Trophoblast cell (in vitro differentiated cells and primary cell): ENCODE data around the gene TMEM247.

Source experiments
- DNase-seq, 2 donors: peaks; one replicate each; pipeline ENCODE4 v3.0.0-alpha.2; 2016
- H2AFZ ChIP-seq: 2 replicates; pipeline ENCODE4 v1.6.1; 2013; ENCODE audit warnings: low read length, moderate library complexity, mild to moderate bottlenecking; ENCODE audit not compliant: insufficient read depth, poor library complexity
- H2AK5ac ChIP-seq: 2 replicates; pipeline ENCODE4 v1.6.1; 2013; ENCODE audit warnings: mild to moderate bottlenecking, low read length
- H2BK120ac ChIP-seq: 2 replicates; pipeline ENCODE4 v1.6.1; 2013; ENCODE audit warnings: low read length, mild to moderate bottlenecking, moderate library complexity; ENCODE audit not compliant: insufficient read depth, poor library complexity
- H2BK12ac ChIP-seq: 2 replicates; pipeline ENCODE4 v1.6.1; 2013; ENCODE audit warnings: mild to moderate bottlenecking, low read length, moderate library complexity
- H2BK5ac ChIP-seq: 2 replicates; pipeline ENCODE4 v1.6.1; 2013; ENCODE audit warnings: low read length, low read depth, moderate library complexity, mild to moderate bottlenecking; ENCODE audit not compliant: poor library complexity
- H3K14ac ChIP-seq: 2 replicates; pipeline ENCODE4 v1.6.1; 2013; ENCODE audit warnings: mild to moderate bottlenecking, low read length
- H3K18ac ChIP-seq: 2 replicates; pipeline ENCODE4 v1.6.1; 2013; ENCODE audit warnings: mild to moderate bottlenecking, low read length
- H3K23ac ChIP-seq: 2 replicates; pipeline ENCODE4 v1.6.1; 2013; ENCODE audit warnings: low read length
- H3K27ac ChIP-seq: 2 replicates; pipeline ENCODE4 v1.5.1; 2013; ENCODE audit warnings: low read depth, mild to moderate bottlenecking, inconsistent platforms, low read length, moderate library complexity
- H3K27me3 ChIP-seq: 2 replicates; pipeline ENCODE4 v1.6.1; 2013; ENCODE audit warnings: inconsistent platforms, mild to moderate bottlenecking, low read length, moderate library complexity; ENCODE audit not compliant: insufficient read depth
- H3K36me3 ChIP-seq, 2 experiments: 1 replicate in 1 of 2; 2 replicates in 1 of 2; pipeline ENCODE4 v1.6.1; 2013; ENCODE audit warnings: low read length in 2 of 2, mild to moderate bottlenecking in 2 of 2, moderate library complexity in 1 of 2; ENCODE audit not compliant: insufficient read depth in 2 of 2, control insufficient read depth in 1 of 2
- H3K4ac ChIP-seq: 2 replicates; pipeline ENCODE4 v1.6.1; 2013; ENCODE audit warnings: low read depth, mild to moderate bottlenecking, low read length, moderate library complexity
- H3K4me1 ChIP-seq, 2 experiments: 1 replicate in 1 of 2; 2 replicates in 1 of 2; pipeline ENCODE4 v1.6.1; 2013; ENCODE audit warnings: low read length in 2 of 2, mild to moderate bottlenecking in 2 of 2, moderate library complexity in 1 of 2; ENCODE audit not compliant: insufficient read depth in 2 of 2, control insufficient read depth in 1 of 2
- H3K4me2 ChIP-seq: 2 replicates; pipeline ENCODE4 v1.6.1; 2013; ENCODE audit warnings: inconsistent platforms, mild to moderate bottlenecking, low read length, moderate library complexity
- H3K4me3 ChIP-seq: 2 replicates; pipeline ENCODE4 v1.5.1; 2013; ENCODE audit warnings: mild to moderate bottlenecking, low read depth, low read length, inconsistent platforms
- H3K79me1 ChIP-seq: one replicate; pipeline ENCODE4 v1.6.1; 2013; ENCODE audit warnings: low read length
- H3K79me2 ChIP-seq: 2 replicates; pipeline ENCODE4 v1.6.1; 2013; ENCODE audit warnings: low read length, mild to moderate bottlenecking; ENCODE audit not compliant: control insufficient read depth, insufficient read depth, poor library complexity
- H3K9ac ChIP-seq: 2 replicates; pipeline ENCODE4 v1.6.1; 2013; ENCODE audit warnings: mild to moderate bottlenecking, low read length
- H3K9me3 ChIP-seq: 2 replicates; pipeline ENCODE4 v1.6.1; 2013; ENCODE audit warnings: low read depth, mild to moderate bottlenecking, control low read depth, inconsistent platforms, low read length; ENCODE audit not compliant: insufficient read depth
- H4K12ac ChIP-seq: 2 replicates; pipeline ENCODE4 v1.6.1; 2013; ENCODE audit warnings: low read depth, mild to moderate bottlenecking, low read length, moderate library complexity
- H4K8ac ChIP-seq: 2 replicates; pipeline ENCODE4 v1.6.1; 2013; ENCODE audit warnings: low read depth, mild to moderate bottlenecking, low read length, moderate library complexity
- H4K91ac ChIP-seq: one replicate; pipeline ENCODE4 v1.6.1; 2013; ENCODE audit warnings: low read depth, mild to moderate bottlenecking, low read length, moderate library complexity
- WGBS: extraction: QIAGEN DNeasy Blood & Tissue Kit; methylation state at CpG from one replicate; pipeline ENCODE4 v1.1.7; 2013; ENCODE audit warnings: missing lambda C conversion rate; ENCODE audit not compliant: insufficient read length, insufficient coverage; ENCODE audit errors: extremely low coverage; 5-methylcytosine and 5-hydroxymethylcytosine counted together

Gene TMEM247

GRCh38 chr2:46469700-46470099 lies 9.7 kb upstream of the TMEM247 start:
- Histone ChIP-seq H4K12ac (no peak overlapping the region), H2AFZ (no peak overlapping the region), H4K8ac (no peak overlapping the region), H3K4ac (no peak overlapping the region), H2BK5ac (no peak overlapping the region), H3K9ac (no peak overlapping the region), H3K36me3 (no peaks in the 10 kb centered on the region), H3K4me2 (no peak overlapping the region), H4K91ac (no peak overlapping the region), H3K79me2 (no peaks in the 10 kb centered on the region), H2BK120ac (no peak overlapping the region), H3K4me3 (no peak overlapping the region), H3K18ac (no peak overlapping the region), H3K14ac (no peak overlapping the region), H3K23ac (no peak overlapping the region), H3K4me1 (peaks cover 0 to 4% of the 10 kb centered on the region in 2 experiments), H2BK12ac (no peak overlapping the region), H3K27me3 (no peaks in the 10 kb centered on the region), H3K27ac (no peak overlapping the region), H2AK5ac (no peak overlapping the region), H3K9me3 (no peaks in the 10 kb centered on the region), H3K79me1 (no peaks in the 10 kb centered on the region)
- no peak for DNase-seq
- WGBS, result no CpG with 5 or more reads among the region's 2 CpGs

- Histone ChIP-seq H2BK5ac (no peak overlapping the region), H3K14ac (no peak overlapping the region), H4K12ac (no peak overlapping the region), H4K8ac (no peak overlapping the region), H3K23ac (no peak overlapping the region), H3K27me3 (no peaks in the 10 kb centered on the region), H2AK5ac (no peak overlapping the region), H2AFZ (no peak overlapping the region), H3K4me2 (no peak overlapping the region), H3K79me1 (no peaks in the 10 kb centered on the region), H3K4me3 (no peak overlapping the region), H3K4ac (no peak overlapping the region), H2BK120ac (no peak overlapping the region), H3K9ac (no peak overlapping the region), H3K36me3 (no peaks in the 10 kb centered on the region), H3K9me3 (no peaks in the 10 kb centered on the region), H4K91ac (no peak overlapping the region), H3K79me2 (no peaks in the 10 kb centered on the region), H3K4me1 (peaks cover 0 to 4% of the 10 kb centered on the region in 2 experiments), H3K27ac (no peak overlapping the region), H3K18ac (no peak overlapping the region), H2BK12ac (no peak overlapping the region)
- DNase-seq, result peak; percentile 16 to 39
- WGBS, result no CpG with 5 or more reads among the region's 7 CpGs
Observed at GRCh38 chr2:46470114-46470628, 9.2 kb upstream of the TMEM247 start.

- no peaks in the 10 kb centered on the region for H3K9me3 ChIP-seq
- H2AK5ac ChIP-seq, result no peak overlapping the region
- H3K4me2 ChIP-seq, result no peak overlapping the region
- H3K36me3 ChIP-seq, result no peaks in the 10 kb centered on the region
- H3K4me3 ChIP-seq, result no peak overlapping the region
- H3K9ac ChIP-seq, result no peak overlapping the region
- no peak overlapping the region for H2BK120ac ChIP-seq
- no peaks in the 10 kb centered on the region for H3K27me3 ChIP-seq
- no peak overlapping the region for H4K91ac ChIP-seq
- H3K79me2 ChIP-seq, result no peaks in the 10 kb centered on the region
- no peaks in the 10 kb centered on the region for H3K79me1 ChIP-seq
- no peak overlapping the region for H3K14ac ChIP-seq
- H3K18ac ChIP-seq, result no peak overlapping the region
- no peak overlapping the region for H2AFZ ChIP-seq
- no peak overlapping the region for H4K8ac ChIP-seq
- H3K23ac ChIP-seq, result no peak overlapping the region
- peaks cover 0 to 4% of the 10 kb centered on the region in 2 experiments for H3K4me1 ChIP-seq
- no peak overlapping the region for H4K12ac ChIP-seq
- no peak overlapping the region for H2BK12ac ChIP-seq
- no peak for DNase-seq
- no CpG with 5 or more reads among the region's 5 CpGs for WGBS
- no peak overlapping the region for H2BK5ac ChIP-seq
- H3K27ac ChIP-seq, result no peak overlapping the region
- H3K4ac ChIP-seq, result no peak overlapping the region
Observed at GRCh38 chr2:46471019-46471583, 8.3 kb upstream of the TMEM247 start.

GRCh38 chr2:46471697-46472096 lies 7.7 kb upstream of the TMEM247 start:
- Histone ChIP-seq H3K14ac (no peak overlapping the region), H2AK5ac (no peak overlapping the region), H3K4me1 (peaks cover 0 to 4% of the 10 kb centered on the region in 2 experiments), H3K23ac (no peak overlapping the region), H3K27me3 (no peaks in the 10 kb centered on the region), H2BK12ac (no peak overlapping the region), H3K9me3 (no peaks in the 10 kb centered on the region), H3K79me2 (no peaks in the 10 kb centered on the region), H2AFZ (no peak overlapping the region), H4K12ac (no peak overlapping the region), H3K27ac (no peak overlapping the region), H3K36me3 (no peaks in the 10 kb centered on the region), H3K4me2 (no peak overlapping the region), H4K91ac (no peak overlapping the region), H3K9ac (no peak overlapping the region), H3K79me1 (no peaks in the 10 kb centered on the region), H3K4ac (no peak overlapping the region), H4K8ac (no peak overlapping the region), H2BK5ac (no peak overlapping the region), H3K18ac (no peak overlapping the region), H3K4me3 (no peak overlapping the region), H2BK120ac (no peak overlapping the region)
- DNase-seq, result no peak
- no CpG with 5 or more reads among the region's 1 CpG for WGBS
